Astrocyte (in vitro differentiated cells and primary cell): ENCODE data around the gene MGP. TPM values are rescaled to one million over a fixed set of nuclear protein-coding genes. Genes with fewer than 3 reads are reported as not detected.

Source experiments
- DNase-seq: peaks from one replicate; pipeline ENCODE4 v3.0.0-alpha.2; 2010; ENCODE audit warnings: low read depth
- FAIRE-seq: peaks from 2 replicates; lab custom pipeline; 2011; peaks lifted over from hg19 to GRCh38; lab: Jason Lieb, UNC
- H2AFZ ChIP-seq: 2 replicates; pipeline ENCODE4 v1.6.0; 2012; ENCODE audit warnings: low read depth, low read length, inconsistent platforms
- H3K27ac ChIP-seq: 2 replicates; pipeline ENCODE4 v1.5.1; 2011; ENCODE audit warnings: low read depth, low read length, inconsistent platforms
- H3K27me3 ChIP-seq: 2 replicates; pipeline ENCODE4 v1.6.0; 2011; ENCODE audit warnings: low read length, inconsistent platforms; ENCODE audit not compliant: insufficient read depth
- H3K36me3 ChIP-seq: 2 replicates; pipeline ENCODE4 v1.5.1; 2011; ENCODE audit warnings: low read length, inconsistent platforms; ENCODE audit not compliant: insufficient read depth
- H3K4me1 ChIP-seq: 2 replicates; pipeline ENCODE4 v1.5.1; 2011; ENCODE audit warnings: low read length, inconsistent platforms; ENCODE audit not compliant: insufficient read depth
- H3K4me2 ChIP-seq: 2 replicates; pipeline ENCODE4 v1.6.0; 2012; ENCODE audit warnings: low read length, inconsistent platforms
- H3K4me3 ChIP-seq: 2 replicates; pipeline ENCODE4 v1.5.1; 2011; ENCODE audit warnings: low read depth, mild to moderate bottlenecking, low read length, inconsistent platforms; ENCODE audit not compliant: insufficient read depth
- H3K79me2 ChIP-seq: 2 replicates; pipeline ENCODE4 v1.6.0; 2012; ENCODE audit warnings: mild to moderate bottlenecking, low read length, inconsistent platforms; ENCODE audit not compliant: insufficient read depth
- H3K9ac ChIP-seq: 2 replicates; pipeline ENCODE4 v1.6.0; 2012; ENCODE audit warnings: mild to moderate bottlenecking, low read length, inconsistent platforms
- H3K9me3 ChIP-seq: 2 replicates; pipeline ENCODE4 v1.5.1; 2012; ENCODE audit warnings: low read depth, mild to moderate bottlenecking, low read length, inconsistent platforms; ENCODE audit not compliant: insufficient read depth
- H4K20me1 ChIP-seq: 2 replicates; pipeline ENCODE4 v1.6.0; 2012; ENCODE audit warnings: low read length, inconsistent platforms; ENCODE audit not compliant: insufficient read depth
- H3K27ac Mint-ChIP-seq: one replicate; pipeline ENCODE4 v1.8.0; 2021; ENCODE audit warnings: mild to moderate bottlenecking, mixed read lengths; ENCODE audit not compliant: unreplicated experiment
- H3K27me3 Mint-ChIP-seq: one replicate; pipeline ENCODE4 v1.8.0; 2021; ENCODE audit warnings: low read depth, mixed read lengths; ENCODE audit not compliant: unreplicated experiment
- H3K36me3 Mint-ChIP-seq: one replicate; pipeline ENCODE4 v1.8.0; 2021; ENCODE audit warnings: low read depth, mixed read lengths; ENCODE audit not compliant: unreplicated experiment
- H3K4me1 Mint-ChIP-seq: one replicate; pipeline ENCODE4 v1.8.0; 2021; ENCODE audit warnings: low read depth, mixed read lengths; ENCODE audit not compliant: unreplicated experiment
- H3K4me3 Mint-ChIP-seq: one replicate; pipeline ENCODE4 v1.8.0; 2021; ENCODE audit warnings: mild to moderate bottlenecking, moderate library complexity, mixed read lengths; ENCODE audit not compliant: unreplicated experiment
- H3K9me3 Mint-ChIP-seq: one replicate; pipeline ENCODE4 v1.8.0; 2021; ENCODE audit warnings: mild to moderate bottlenecking, mixed read lengths; ENCODE audit not compliant: unreplicated experiment
- CTCF ChIP-seq: IDR thresholded peaks from 2 replicates; pipeline ENCODE4 v1.5.1; 2011; ENCODE audit warnings: low read depth, mild to moderate bottlenecking, inconsistent platforms, low read length, moderate library complexity; ENCODE audit not compliant: insufficient read depth
- EZH2 ChIP-seq: IDR thresholded peaks from 2 replicates; pipeline ENCODE4 v1.6.1; 2012; ENCODE audit warnings: mild to moderate bottlenecking, low read length, inconsistent platforms; ENCODE audit not compliant: insufficient read depth
- total RNA-seq: library from RNA; stranded (reverse); gene quantifications from 2 replicates; pipeline ENCODE4 v1.2.1, GENCODE V29; 2021

The MGP gene
- total RNA-seq, 1 donor from 2014 or later, result not detected

DNA sequence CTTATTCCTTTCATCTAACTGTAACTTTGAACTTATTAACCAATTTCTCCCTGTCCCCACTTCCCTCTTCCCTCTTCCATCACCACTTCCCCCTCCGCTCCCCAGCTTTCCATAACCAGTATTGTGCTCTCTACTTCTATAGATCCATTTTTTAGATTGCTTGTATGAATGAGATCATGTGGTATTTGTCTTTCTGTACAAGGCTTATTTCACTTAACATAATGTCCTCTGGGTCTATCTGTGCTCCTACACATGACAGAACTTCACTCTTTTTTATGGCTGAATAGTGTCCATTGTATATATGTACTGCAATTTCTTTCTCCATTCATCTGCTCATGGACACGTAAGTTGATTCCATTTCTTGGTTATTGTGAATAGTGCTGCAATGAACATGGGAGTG lies 38.3 kb upstream of the MGP start:
- Histone ChIP-seq H4K20me1 (no peaks in the 10 kb centered on the region), H3K27me3 (no peaks in the 10 kb centered on the region), H3K27ac (no peak overlapping the region), H3K9ac (no peak overlapping the region), H3K36me3 (no peaks in the 10 kb centered on the region), H3K4me1 (no peaks in the 10 kb centered on the region), H3K9me3 (no peaks in the 10 kb centered on the region), H3K4me3 (no peak overlapping the region), H2AFZ (no peak overlapping the region), H3K79me2 (no peaks in the 10 kb centered on the region), H3K4me2 (no peak overlapping the region)
- no peaks in the 10 kb centered on the region for H3K9me3 Mint-ChIP-seq
- no peaks in the 10 kb centered on the region for H3K27me3 Mint-ChIP-seq
- no peak for TF ChIP-seq EZH2
- TF ChIP-seq CTCF, result no peak
- no peaks in the 10 kb centered on the region for H3K4me1 Mint-ChIP-seq
- H3K4me3 Mint-ChIP-seq, result no peak overlapping the region
- no peak overlapping the region for H3K27ac Mint-ChIP-seq
- H3K36me3 Mint-ChIP-seq, result no peaks in the 10 kb centered on the region
- FAIRE-seq (no peak), DNase-seq (no peak)

DNA sequence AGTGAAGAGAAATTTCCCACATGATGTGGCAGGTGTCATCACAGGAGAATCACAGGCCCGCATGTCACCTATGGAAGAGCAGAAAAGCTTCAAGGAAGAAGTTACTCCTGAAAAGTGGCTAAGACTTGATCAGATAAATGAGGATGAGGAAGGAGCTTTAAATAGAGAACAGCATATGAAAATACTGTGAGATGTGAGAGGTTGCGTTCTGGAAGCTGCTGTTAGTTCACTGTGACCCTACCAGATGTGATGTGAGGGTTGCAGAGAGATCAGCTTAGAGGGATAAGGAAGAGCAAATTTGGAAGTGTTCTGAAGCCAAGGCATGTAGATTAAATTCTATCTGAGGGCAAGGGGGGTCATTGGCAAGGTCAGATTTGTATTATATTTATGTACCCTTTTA lies 35.6 kb upstream of the MGP start:
- Mint-ChIP-seq H3K27me3 (peaks cover 3% of the 10 kb centered on the region), H3K4me1 (no peaks in the 10 kb centered on the region), H3K9me3 (no peaks in the 10 kb centered on the region), H3K27ac (no peak overlapping the region), H3K4me3 (no peak overlapping the region), H3K36me3 (no peaks in the 10 kb centered on the region)
- Histone ChIP-seq H3K9ac (no peak overlapping the region), H3K36me3 (no peaks in the 10 kb centered on the region), H3K27me3 (no peaks in the 10 kb centered on the region), H2AFZ (no peak overlapping the region), H3K4me1 (no peaks in the 10 kb centered on the region), H4K20me1 (no peaks in the 10 kb centered on the region), H3K79me2 (no peaks in the 10 kb centered on the region), H3K4me3 (no peak overlapping the region), H3K27ac (no peak overlapping the region), H3K9me3 (no peaks in the 10 kb centered on the region), H3K4me2 (no peak overlapping the region)
- FAIRE-seq (no peak), DNase-seq (no peak)
- no peak for TF ChIP-seq EZH2
- no peak for TF ChIP-seq CTCF

DNA sequence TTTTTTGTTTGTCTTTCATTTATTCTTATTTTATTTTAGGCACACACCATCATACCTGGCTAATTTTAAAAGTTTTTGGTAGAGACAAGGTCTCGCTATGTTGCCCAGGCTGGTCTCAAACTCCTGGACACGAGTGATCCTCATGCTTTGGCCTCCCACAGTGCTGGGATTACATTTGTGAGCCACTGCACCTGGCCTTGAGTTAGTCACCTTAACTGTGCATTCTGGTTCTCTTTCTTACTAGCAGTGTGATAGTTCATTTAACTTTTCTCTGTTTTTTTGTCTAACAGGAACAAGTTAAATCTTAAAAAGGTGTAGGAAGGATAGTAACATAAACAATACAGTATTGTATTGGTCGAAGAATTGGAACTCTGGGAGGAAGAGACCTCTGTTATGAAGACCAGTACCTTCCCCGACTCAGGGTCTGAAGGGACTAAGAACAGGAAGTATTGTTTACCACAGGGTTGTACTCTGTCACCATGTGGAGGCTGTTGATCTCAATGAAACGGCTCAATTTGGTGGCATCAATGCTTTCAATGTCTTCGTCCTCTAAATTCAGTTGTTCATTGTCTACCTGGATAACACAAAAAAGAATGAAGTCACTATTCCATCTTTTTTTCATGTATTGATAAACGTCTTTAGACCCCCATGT lies 34.9 kb upstream of the MGP start:
- Histone ChIP-seq H3K4me1 (no peaks in the 10 kb centered on the region), H3K27ac (no peak overlapping the region), H3K9me3 (no peaks in the 10 kb centered on the region), H4K20me1 (no peaks in the 10 kb centered on the region), H3K36me3 (no peaks in the 10 kb centered on the region), H3K27me3 (no peaks in the 10 kb centered on the region), H3K9ac (no peak overlapping the region), H2AFZ (no peak overlapping the region), H3K79me2 (no peaks in the 10 kb centered on the region), H3K4me3 (no peak overlapping the region), H3K4me2 (no peak overlapping the region)
- H3K4me3 Mint-ChIP-seq, result no peak overlapping the region
- H3K9me3 Mint-ChIP-seq, result no peaks in the 10 kb centered on the region
- DNase-seq, result no peak
- H3K27me3 Mint-ChIP-seq, result peaks cover 3% of the 10 kb centered on the region
- FAIRE-seq, result no peak
- H3K27ac Mint-ChIP-seq, result no peak overlapping the region
- TF ChIP-seq EZH2 (no peak), CTCF (no peak)
- H3K36me3 Mint-ChIP-seq, result no peaks in the 10 kb centered on the region
- H3K4me1 Mint-ChIP-seq, result no peaks in the 10 kb centered on the region
